Thymus (tissue), 11 donors: Measurements from ENCODE around the gene ZMIZ2. TPM values are rescaled to one million over a fixed set of nuclear protein-coding genes. Genes with fewer than 3 reads are reported as not detected.

Source experiments
- DNase-seq, 9 donors: peaks; one replicate each; pipeline ENCODE4 v3.0.0-alpha.2; 2013; ENCODE audit warnings: low spot score in 9 of 9, low read depth in 6 of 9, missing footprints in 1 of 9
- H3K27ac ChIP-seq, 2 donors: one replicate each; pipeline ENCODE4 v1.5.1; 2013; ENCODE audit warnings: control low read depth in 1 of 2, low read depth in 1 of 2, low read length in 1 of 2, mild to moderate bottlenecking in 1 of 2, moderate library complexity in 1 of 2
- H3K27me3 ChIP-seq, 2 donors: one replicate each; pipeline ENCODE4 v1.5.1; 2013; ENCODE audit warnings: low read length in 1 of 2; ENCODE audit not compliant: control insufficient read depth in 2 of 2, insufficient read depth in 1 of 2
- H3K36me3 ChIP-seq, 2 donors: one replicate each; pipeline ENCODE4 v1.5.1; 2013; ENCODE audit warnings: low read length in 1 of 2, mild to moderate bottlenecking in 1 of 2, moderate library complexity in 1 of 2; ENCODE audit not compliant: control insufficient read depth in 2 of 2, insufficient read depth in 2 of 2
- H3K4me1 ChIP-seq, 2 donors: one replicate each; pipeline ENCODE4 v1.5.1; 2013; ENCODE audit warnings: low read length in 2 of 2; ENCODE audit not compliant: control insufficient read depth in 2 of 2, insufficient read depth in 2 of 2
- H3K4me3 ChIP-seq, 2 donors: one replicate each; pipeline ENCODE4 v1.5.1; 2013; ENCODE audit warnings: low read length in 2 of 2, control low read depth in 1 of 2, mild to moderate bottlenecking in 1 of 2
- H3K9me3 ChIP-seq, 2 donors: one replicate each; pipeline ENCODE4 v1.5.1; 2013; ENCODE audit warnings: low read length in 1 of 2, mild to moderate bottlenecking in 1 of 2; ENCODE audit not compliant: control insufficient read depth in 2 of 2, insufficient read depth in 1 of 2
- WGBS: extraction: QIAGEN DNeasy Blood & Tissue Kit; methylation state at CpG from one replicate; pipeline ENCODE4 v1.1.7; 2013; 5-methylcytosine and 5-hydroxymethylcytosine counted together
- polyA plus RNA-seq: library from polyadenylated mRNA; stranded (reverse); fragments of 200-250 nt; gene quantifications from one replicate; pipeline ENCODE4 v1.2.3, GENCODE V29; 2013
- total RNA-seq: library from RNA; stranded (reverse); fragments of 120-200 nt; gene quantifications from one replicate; pipeline ENCODE4 v1.2.4, GENCODE V29; 2013
- donor health status: healthy.

Gene ZMIZ2
- total and polyA plus RNA-seq, 2 donors, result 7.5 to 74.1 TPM

DNA sequence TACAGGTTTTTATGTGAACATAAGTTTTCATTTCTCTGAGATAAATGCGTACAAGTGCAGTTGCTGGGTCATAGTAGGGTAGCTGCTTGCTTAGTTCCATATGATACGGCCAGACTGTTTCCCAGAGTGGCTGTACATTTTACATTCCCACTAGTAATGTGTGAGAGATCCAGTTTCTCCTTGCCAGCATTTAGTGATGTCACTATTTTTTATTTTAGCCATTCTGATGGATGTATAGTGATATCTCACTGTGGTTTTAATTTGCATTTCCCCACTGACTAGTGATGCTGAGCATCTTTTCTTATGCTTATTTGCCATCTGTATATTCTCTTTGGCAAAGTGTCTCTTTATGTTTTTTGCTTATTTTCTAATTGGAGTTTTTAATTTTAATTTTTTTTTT, 4.2 kb downstream of the ZMIZ2 start:
- Histone ChIP-seq H3K27ac (no peak overlapping the region), H3K4me1 (peaks cover 26 to 34% of the 10 kb centered on the region in 2 donors), H3K27me3 (no peaks in the 10 kb centered on the region), H3K4me3 (no peak overlapping the region), H3K9me3 (no peaks in the 10 kb centered on the region), H3K36me3 (peaks cover 16% of the 10 kb centered on the region in 2 donors)
- 97% methylated on average over 2 of the region's 2 CpGs for WGBS
- no peak for DNase-seq

DNA sequence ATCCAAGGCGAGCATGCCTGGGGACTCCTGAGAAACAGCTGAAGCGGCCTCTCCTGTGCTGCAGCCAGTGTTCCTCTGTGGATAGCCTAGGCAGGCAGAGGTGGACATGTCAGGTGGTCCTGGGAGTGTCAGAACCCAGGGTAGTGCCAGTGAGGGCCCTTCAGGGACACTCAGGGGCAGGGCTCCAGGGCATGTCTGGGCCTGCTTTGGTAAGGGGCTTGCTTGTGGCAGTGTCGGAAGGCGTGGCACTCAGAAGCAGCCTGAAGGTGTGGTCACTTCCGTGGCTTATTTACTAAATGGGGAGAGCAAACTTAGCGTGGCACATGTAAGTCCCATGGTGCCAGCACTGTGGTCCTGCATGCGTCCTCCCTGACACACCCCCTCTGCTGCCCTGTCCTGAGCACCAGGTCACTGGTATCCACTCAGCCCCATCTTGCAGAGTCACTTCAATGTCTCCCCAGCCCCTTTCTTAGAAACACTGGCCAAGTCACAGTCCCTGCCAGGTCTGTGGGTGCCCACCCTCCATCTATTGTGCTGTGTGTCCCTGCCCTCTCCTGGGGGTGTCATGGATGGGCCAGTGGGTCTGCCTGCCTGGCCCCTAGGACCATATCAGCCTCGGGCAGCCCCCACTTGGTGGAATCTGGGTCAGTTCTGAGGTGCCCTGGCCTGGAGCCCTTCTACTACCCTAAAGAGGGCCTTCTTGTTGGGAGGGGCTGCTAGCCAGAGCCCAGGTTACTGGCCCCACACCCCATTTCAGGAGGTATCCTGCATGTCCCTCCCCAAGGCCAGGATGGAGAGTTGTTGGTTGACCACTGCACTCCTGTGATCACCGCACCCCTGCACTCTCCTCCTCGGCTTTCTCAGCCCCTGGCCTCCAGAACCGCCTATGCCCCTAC, 6.4 kb downstream of the ZMIZ2 start:
- DNase-seq, result no peak
- H3K27me3 ChIP-seq, result no peaks in the 10 kb centered on the region
- H3K4me3 ChIP-seq, result no peak overlapping the region
- H3K4me1 ChIP-seq, result peaks cover 18 to 22% of the 10 kb centered on the region in 2 donors
- WGBS, result 98% methylated on average over 11 of the region's 11 CpGs
- H3K36me3 ChIP-seq, result peaks cover 31 to 32% of the 10 kb centered on the region in 2 donors
- H3K9me3 ChIP-seq, result no peaks in the 10 kb centered on the region
- no peak overlapping the region for H3K27ac ChIP-seq

DNA sequence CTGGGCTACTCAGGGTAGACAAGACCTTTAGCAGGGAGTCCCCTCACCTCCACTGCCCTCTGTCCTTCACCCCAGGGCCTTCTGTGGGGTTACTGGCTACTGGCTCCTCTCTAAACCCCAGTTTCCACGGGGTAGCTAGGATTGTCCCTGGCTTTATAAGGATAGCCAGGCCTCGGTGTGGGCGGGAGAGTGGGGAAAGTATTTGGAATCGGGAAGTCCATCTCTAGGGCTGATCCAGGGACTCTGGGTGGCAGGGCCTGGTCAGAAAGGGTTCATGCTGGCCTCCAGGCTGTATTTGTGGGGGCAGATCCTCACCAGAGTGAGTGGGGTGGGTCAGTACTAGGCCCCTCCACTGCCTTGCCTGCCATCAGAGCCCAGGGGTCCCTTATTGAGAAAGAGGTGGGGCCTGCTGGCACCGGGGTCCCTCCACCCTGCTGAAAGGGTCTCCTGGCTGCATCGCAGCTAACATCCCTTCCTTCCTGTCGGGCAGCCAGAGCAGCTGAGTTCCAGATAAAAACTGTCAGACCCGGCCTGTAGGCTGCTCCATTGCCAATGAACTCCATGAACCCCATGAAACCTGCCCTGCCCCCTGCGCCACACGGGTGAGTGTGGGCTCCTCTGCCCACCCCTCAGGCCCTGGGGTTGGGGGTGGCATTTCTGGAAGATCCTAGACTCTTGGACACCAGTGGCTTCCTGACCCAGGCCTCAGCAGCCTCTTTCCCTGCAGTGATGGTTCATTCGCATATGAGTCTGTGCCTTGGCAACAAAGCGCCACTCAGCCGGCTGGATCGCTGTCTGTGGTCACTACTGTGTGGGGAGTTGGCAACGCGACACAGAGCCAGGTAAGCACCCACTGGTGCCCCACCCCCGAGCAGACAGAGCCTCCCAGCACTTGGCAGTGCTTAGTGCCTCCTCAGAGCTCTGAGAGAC, 7.3 kb downstream of the ZMIZ2 start:
- peaks cover 38 to 41% of the 10 kb centered on the region in 2 donors for H3K36me3 ChIP-seq
- no peak for DNase-seq
- no peak overlapping the region for H3K27ac ChIP-seq

DNA sequence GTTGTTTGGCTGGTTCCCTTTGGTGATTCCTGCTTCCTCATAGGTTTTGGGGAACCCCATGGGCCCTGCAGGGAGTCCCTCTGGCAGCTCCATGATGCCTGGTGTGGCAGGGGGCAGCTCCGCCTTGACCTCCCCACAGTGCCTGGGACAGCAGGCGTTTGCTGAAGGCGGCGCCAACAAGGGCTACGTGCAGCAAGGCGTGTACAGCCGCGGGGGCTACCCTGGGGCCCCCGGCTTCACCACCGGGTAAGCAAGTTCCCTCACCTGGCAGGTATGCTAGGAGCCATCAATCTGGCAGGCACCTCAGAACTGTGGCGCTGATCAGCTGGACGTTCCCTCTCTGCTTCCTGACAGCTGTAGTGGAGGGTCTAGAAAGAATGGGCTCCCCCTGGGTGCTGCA, 8.3 kb downstream of the ZMIZ2 start:
- Histone ChIP-seq H3K27me3 (no peaks in the 10 kb centered on the region), H3K9me3 (no peaks in the 10 kb centered on the region), H3K27ac (no peak overlapping the region), H3K4me1 (peaks cover 0 to 4% of the 10 kb centered on the region in 2 donors), H3K36me3 (peaks cover 46 to 50% of the 10 kb centered on the region in 2 donors), H3K4me3 (no peak overlapping the region)
- WGBS, result 95% methylated on average over 12 of the region's 12 CpGs
- no peak for DNase-seq

More for the DNA sequence above, 7.3 kb downstream of the ZMIZ2 start:
- Histone ChIP-seq H3K9me3 (no peaks in the 10 kb centered on the region), H3K27me3 (no peaks in the 10 kb centered on the region), H3K4me1 (peaks cover 9 to 13% of the 10 kb centered on the region in 2 donors), H3K4me3 (no peak overlapping the region)
- 89% methylated on average over 17 of the region's 17 CpGs for WGBS

DNA sequence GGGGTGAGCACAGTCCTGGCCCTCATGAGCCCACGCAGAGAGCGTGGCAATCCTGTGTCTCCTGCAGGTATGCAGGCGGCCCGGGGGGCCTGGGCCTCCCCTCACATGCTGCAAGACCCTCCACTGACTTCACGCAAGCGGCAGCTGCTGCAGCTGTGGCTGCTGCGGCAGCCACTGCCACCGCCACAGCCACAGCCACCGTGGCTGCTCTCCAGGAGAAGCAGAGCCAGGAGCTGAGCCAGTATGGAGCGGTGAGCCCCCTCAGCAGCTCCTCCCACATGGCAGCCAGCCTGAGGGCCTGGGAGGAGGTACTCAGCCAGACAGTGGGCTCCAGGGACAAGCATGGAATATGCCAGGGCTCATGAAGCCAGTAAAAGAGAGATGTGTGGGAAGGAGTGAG, 8.7 kb downstream of the ZMIZ2 start:
- Histone ChIP-seq H3K4me3 (no peak overlapping the region), H3K4me1 (peaks cover 0 to 4% of the 10 kb centered on the region in 2 donors), H3K27ac (no peak overlapping the region), H3K36me3 (peaks cover 50 to 54% of the 10 kb centered on the region in 2 donors), H3K27me3 (no peaks in the 10 kb centered on the region), H3K9me3 (no peaks in the 10 kb centered on the region)
- WGBS, result 98% methylated on average over 10 of the region's 10 CpGs
- no peak for DNase-seq

DNA sequence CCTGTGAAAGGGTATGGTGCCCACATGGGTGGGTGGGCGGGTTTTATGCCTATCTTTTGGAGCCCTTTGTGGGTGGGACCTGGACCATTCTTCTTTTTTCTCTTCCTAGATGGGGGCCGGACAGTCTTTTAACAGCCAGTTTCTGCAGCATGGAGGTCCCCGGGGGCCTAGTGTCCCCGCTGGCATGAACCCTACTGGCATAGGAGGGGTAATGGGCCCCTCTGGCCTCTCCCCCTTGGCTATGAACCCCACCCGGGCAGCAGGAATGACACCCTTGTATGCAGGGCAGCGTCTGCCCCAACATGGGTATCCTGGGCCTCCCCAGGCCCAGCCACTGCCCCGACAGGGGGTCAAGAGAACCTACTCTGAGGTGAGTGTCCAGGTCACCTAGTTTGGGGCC, 9.1 kb downstream of the ZMIZ2 start:
- Histone ChIP-seq H3K9me3 (no peaks in the 10 kb centered on the region), H3K27ac (no peak overlapping the region), H3K27me3 (no peaks in the 10 kb centered on the region), H3K36me3 (peaks cover 53 to 58% of the 10 kb centered on the region in 2 donors), H3K4me3 (no peak overlapping the region), H3K4me1 (peaks cover 0 to 4% of the 10 kb centered on the region in 2 donors)
- no peak for DNase-seq
- 99% methylated on average over 7 of the region's 7 CpGs for WGBS

DNA sequence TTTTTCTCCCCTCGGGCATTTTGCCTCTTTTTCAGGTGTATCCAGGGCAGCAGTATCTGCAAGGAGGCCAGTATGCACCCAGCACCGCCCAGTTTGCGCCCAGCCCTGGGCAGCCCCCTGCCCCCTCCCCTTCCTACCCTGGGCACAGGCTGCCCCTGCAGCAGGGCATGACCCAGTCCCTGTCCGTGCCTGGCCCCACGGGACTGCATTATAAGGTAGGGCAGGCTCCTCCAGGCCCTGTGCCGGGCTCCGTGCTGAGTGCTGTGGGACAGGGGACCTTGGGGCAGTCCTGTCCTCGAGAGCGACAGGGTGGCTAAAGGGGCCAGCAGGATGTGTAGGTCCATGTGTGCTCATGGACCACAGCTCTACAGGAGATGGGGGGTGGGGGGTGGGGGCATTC, 10.6 kb downstream of the ZMIZ2 start:
- WGBS, result 99% methylated on average over 9 of the region's 9 CpGs
- H3K9me3 ChIP-seq, result no peaks in the 10 kb centered on the region
- peaks cover 68 to 72% of the 10 kb centered on the region in 2 donors for H3K36me3 ChIP-seq
- no peak for DNase-seq
- H3K27me3 ChIP-seq, result no peaks in the 10 kb centered on the region
- no peak overlapping the region for H3K27ac ChIP-seq
- peaks cover 0 to 4% of the 10 kb centered on the region in 2 donors for H3K4me1 ChIP-seq
- no peak overlapping the region for H3K4me3 ChIP-seq

DNA sequence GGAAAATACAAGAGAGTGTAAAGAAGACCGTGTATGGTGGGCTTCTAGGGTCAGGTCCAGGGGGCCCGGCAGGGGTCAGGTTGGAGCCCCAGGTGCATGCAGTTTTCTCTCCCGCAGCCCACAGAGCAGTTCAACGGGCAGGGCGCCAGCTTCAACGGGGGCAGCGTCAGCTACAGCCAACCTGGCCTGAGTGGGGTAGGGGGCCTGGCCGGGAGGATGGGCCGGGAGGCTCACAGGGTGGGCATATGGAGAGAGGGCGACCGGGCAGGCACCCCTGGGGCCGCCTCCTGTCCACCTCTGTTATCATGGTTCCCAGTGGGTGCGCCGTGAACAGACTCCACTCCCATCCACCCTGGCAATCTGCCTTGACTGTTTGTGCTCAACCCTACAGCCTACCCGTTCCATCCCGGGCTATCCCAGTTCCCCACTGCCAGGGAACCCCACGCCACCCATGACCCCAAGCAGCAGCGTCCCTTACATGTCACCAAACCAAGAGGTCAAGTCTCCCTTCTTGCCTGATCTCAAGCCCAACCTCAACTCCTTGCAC, 11.5 kb downstream of the ZMIZ2 start:
- Histone ChIP-seq H3K36me3 (peaks cover 76 to 81% of the 10 kb centered on the region in 2 donors), H3K27ac (no peak overlapping the region), H3K4me1 (peaks cover 0 to 3% of the 10 kb centered on the region in 2 donors), H3K27me3 (no peaks in the 10 kb centered on the region), H3K9me3 (no peaks in the 10 kb centered on the region), H3K4me3 (no peak overlapping the region)
- DNase-seq, result no peak
- WGBS, result 97% methylated on average over 18 of the region's 18 CpGs
